ENCODE measurements around the gene PGGT1B.

The PGGT1B gene

DNA sequence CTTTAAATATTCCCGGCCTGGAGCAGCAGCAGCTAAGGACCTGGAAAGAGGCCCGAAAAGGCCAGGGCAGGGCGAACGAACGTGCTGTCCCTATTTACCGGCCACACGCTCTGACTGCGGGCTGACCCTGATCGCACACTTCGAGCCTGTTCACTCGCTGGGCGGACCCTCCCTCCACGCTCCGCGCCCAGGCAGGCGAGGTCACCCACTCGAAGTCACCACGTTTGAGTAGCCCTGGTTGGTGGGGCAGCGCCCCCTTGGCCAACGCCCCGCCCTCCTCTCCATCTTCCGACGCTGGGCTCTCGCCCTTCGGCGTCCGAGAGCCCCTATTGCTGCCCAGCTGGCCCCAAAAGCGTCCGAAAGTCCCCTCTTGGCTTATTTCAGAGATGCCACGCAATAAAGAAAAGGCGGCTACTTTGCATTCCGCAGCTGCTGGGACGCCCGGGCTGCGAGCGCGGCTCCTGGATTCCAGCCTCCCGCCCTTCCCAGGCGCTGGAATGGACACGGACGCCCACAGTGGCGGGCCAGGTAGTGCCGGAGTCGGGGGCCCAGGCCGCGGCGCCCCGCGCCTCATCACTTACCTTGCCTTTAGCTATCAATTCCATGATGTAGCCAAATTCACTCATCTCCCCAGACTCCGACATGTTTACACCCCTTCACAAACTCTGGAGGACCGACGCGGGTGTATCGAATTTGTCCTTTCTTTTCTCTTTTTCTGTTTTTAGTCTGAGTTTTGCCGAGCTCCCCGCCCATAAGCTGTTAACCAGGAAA is 83.1 kb downstream of the PGGT1B start:
- no peak for FAIRE-seq

GRCh38 chr5:115179030-115179393 is 83.7 kb downstream of the PGGT1B start:
- FAIRE-seq = no peak

DNA sequence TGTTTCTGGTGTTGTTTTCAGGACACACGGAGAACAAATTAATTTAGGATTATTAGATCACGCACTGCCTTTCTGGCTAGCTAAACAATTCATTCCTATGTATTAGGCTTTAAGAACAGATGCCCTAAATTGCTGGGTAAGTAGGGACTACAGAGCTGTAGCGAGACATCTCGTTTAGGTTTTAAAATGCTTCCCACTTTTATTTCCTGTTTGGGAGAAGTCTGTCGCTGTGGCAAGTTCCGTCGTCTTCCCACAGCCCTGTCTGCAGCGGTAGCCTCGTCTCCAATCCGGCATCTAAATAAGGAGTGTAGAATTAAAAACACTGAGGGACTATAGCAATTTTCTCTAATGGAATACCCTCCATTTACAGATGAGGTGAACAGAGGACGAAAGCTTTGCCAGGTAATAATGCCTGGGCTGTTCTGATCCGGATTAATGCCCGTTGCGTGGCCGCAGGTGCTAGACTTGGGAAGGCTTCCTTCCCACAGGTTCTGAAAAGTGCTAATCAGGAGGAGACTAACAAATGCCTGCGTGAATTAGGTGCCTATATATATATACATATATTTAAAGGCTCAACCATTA is 91.7 kb downstream of the PGGT1B start:
- no peak for FAIRE-seq

GRCh38 chr5:115170134-115170928 is 92.3 kb downstream of the PGGT1B start:
- no peak for FAIRE-seq

DNA sequence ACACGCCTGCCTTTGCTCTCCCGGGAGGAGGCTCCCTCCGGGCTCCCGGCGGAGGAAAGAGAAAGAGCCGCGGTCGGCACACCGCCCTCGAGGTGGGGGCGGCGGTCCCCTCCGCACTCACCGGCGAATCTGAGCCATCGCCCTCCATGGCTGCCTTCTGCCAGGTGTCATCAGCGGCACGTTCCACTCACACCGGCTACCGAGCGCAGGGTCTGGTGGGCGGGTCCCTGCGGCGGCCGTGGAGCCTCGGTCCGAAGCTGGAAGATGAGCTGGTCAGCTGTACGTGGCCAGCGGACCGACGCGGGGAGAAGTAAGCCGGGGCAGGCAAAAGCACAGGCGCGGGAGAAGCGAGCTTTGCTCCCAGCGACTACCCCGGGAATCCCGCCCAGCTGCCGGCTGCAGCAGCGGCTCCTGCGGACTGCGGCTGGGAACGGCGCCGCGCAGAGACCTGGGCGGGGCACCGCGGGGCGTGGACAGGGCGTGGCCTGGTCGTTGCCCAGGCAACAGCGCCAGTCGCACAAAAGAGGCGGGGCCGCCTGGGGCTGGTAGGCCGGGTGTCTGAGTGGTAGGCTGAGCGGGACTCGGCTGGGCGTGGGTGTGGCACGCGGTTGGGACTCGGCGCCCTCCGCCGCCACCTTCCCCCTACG is 93.1 kb downstream of the PGGT1B start, which contains the start of gene TRIM36:
Gene TRIM36 (minus strand): TSS at position 422 of the 647 bp plus-strand sequence. CDS start 274 bp downstream, at position 148.
- no peak for FAIRE-seq

- no peak for FAIRE-seq
Observed at GRCh38 chr5:115168829-115169486, 93.7 kb downstream of the PGGT1B start.

GRCh38 chr5:115166744-115167393 is 95.8 kb downstream of the PGGT1B start:
- no peak for FAIRE-seq

GRCh38 chr5:115165790-115166189 is 96.9 kb downstream of the PGGT1B start:
- FAIRE-seq = no peak

DNA sequence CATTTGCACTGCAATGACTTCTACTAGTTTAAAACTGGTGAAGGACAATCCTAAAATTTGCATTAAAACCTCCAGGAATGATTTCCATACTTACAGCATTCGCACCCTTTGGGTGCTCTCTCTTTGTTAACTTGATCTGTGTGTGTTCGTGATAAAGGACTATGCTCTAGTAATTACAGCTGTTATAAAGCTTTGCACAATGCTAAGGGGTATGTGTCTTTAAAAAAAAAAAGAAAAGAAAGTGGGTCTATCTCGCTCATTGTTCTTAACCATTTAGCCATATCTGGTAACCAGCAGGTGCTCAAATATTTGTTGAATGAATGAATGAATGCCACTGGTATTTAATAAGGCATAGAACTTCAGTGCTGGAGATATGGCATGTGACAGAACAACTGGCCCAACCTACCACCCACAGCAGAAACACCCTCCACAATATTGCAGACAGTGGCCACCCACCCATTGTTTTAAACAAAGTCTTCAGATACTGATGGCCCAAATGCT is 101.7 kb downstream of the PGGT1B start:
- no peak for FAIRE-seq
